ENCODE results near the gene C1QB. TPM values are rescaled to one million over a fixed set of nuclear protein-coding genes. Genes with fewer than 3 reads are reported as not detected.

The C1QB gene
- total and polyA plus RNA-seq, 9 of the 15 experiments (the other 6 are each of a cell fraction or from before 2014, with no cell fraction given) = 0.55 TPM; not detected in 8

- TF ChIP-seq, protein P1, sequence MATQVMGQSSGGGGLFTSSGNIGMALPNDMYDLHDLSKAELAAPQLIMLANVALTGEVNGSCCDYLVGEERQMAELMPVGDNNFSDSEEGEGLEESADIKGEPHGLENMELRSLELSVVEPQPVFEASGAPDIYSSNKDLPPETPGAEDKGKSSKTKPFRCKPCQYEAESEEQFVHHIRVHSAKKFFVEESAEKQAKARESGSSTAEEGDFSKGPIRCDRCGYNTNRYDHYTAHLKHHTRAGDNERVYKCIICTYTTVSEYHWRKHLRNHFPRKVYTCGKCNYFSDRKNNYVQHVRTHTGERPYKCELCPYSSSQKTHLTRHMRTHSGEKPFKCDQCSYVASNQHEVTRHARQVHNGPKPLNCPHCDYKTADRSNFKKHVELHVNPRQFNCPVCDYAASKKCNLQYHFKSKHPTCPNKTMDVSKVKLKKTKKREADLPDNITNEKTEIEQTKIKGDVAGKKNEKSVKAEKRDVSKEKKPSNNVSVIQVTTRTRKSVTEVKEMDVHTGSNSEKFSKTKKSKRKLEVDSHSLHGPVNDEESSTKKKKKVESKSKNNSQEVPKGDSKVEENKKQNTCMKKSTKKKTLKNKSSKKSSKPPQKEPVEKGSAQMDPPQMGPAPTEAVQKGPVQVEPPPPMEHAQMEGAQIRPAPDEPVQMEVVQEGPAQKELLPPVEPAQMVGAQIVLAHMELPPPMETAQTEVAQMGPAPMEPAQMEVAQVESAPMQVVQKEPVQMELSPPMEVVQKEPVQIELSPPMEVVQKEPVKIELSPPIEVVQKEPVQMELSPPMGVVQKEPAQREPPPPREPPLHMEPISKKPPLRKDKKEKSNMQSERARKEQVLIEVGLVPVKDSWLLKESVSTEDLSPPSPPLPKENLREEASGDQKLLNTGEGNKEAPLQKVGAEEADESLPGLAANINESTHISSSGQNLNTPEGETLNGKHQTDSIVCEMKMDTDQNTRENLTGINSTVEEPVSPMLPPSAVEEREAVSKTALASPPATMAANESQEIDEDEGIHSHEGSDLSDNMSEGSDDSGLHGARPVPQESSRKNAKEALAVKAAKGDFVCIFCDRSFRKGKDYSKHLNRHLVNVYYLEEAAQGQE (IDR thresholded peaks at IDR 0.05; ENCODE audit: borderline replicate concordance) = peak; percentile 95
- TF ChIP-seq, protein P1 (CRISPR knock-in tag; IDR thresholded peaks at IDR 0.05; ENCODE audit: low read depth) = peak; percentile 89
- TF ChIP-seq HNRNPL (IDR thresholded peaks at IDR 0.05; ENCODE audit: low read depth, low read length) (no peak), ZNF277 (CRISPR knock-in tag; IDR thresholded peaks at IDR 0.05; ENCODE audit: borderline replicate concordance) (no peak), NR2F6 (CRISPR knock-in tag; IDR thresholded peaks at IDR 0.05) (no peak), MIER1 (IDR thresholded peaks at IDR 0.05; ENCODE audit: low read depth) (peak; percentile 77; the same call in 1 of the 2 replicates), MAZ (CRISPR knock-in tag; conservative IDR thresholded peaks at IDR 0.05 in 1 of 2, IDR thresholded peaks at IDR 0.05 in 1 of 2) (peak in 1 of 2 experiments; percentile 64; a peak in 2 of 4 replicates), RCOR1 (IDR thresholded peaks at IDR 0.05; ENCODE audit: borderline replicate concordance in 1 of 2, low read depth in 2 of 2, low read length in 2 of 2) (no peak), ZNF408 (CRISPR knock-in tag; IDR thresholded peaks at IDR 0.05; ENCODE audit: low read depth) (no peak)
Observed at GRCh38 chr1:22607154-22607553, 45.9 kb upstream of the C1QB start (continued).

Data from K562 (cell line).